Esophagus squamous epithelium (tissue), 5 donors: ENCODE measurements around the gene LRRC49. TPM values are rescaled to one million over a fixed set of nuclear protein-coding genes. Genes with fewer than 3 reads are reported as not detected.

Experiments used
- DNase-seq: peaks from one replicate; lab custom pipeline; 2025; lab: John Stamatoyannopoulos, UW
- H3K27ac ChIP-seq, 4 donors: fragments of 200-600 bp; sonication (generic); one replicate each; pipeline ENCODE4 v1.5.1; 2016 to 2019; ENCODE audit warnings: mild to moderate bottlenecking in 1 of 4
- H3K27me3 ChIP-seq, 4 donors: fragments of 200-600 bp; sonication (generic); 1 replicate in 3 of 4; 2 replicates in 1 of 4; pipeline versions ENCODE4 v1.5.1 to v1.6.0; 2017 to 2021; ENCODE audit warnings: antibody characterized with exemption in 1 of 4
- H3K36me3 ChIP-seq, 3 donors: fragments of 200-600 bp; sonication (generic); one replicate each; pipeline ENCODE4 v1.5.1; 2016 to 2019
- H3K4me1 ChIP-seq, 3 donors: fragments of 200-600 bp; sonication (generic); one replicate each; pipeline ENCODE4 v1.5.1; 2017 to 2019
- H3K4me3 ChIP-seq, 4 donors: fragments of 200-600 bp; sonication (generic); 1 replicate in 3 of 4; 2 replicates in 1 of 4; pipeline ENCODE4 v1.5.1; 2016 to 2019; ENCODE audit warnings: mild to moderate bottlenecking in 2 of 4, moderate library complexity in 1 of 4
- H3K9me3 ChIP-seq, 3 donors: fragments of 200-600 bp; sonication (generic); one replicate each; pipeline ENCODE4 v1.5.1; 2016 to 2019
- CTCF ChIP-seq, 6 experiments: fragments of 450-650 bp in 4 of 6; fragments of 200-600 bp in 2 of 6; sonication (generic) in 2 of 6; IDR thresholded peaks; one replicate each; pipeline ENCODE4 v1.5.1; 2016 to 2019; ENCODE audit warnings: antibody characterized with exemption in 6 of 6, mild to moderate bottlenecking in 4 of 6, moderate library complexity in 4 of 6
- POLR2A ChIP-seq, 4 donors: fragments of 450-650 bp; IDR thresholded peaks; one replicate each; pipeline ENCODE4 v1.6.1; 2017; ENCODE audit warnings: antibody characterized with exemption in 4 of 4, mild to moderate bottlenecking in 4 of 4, moderate library complexity in 3 of 4
- WGBS, 2 donors: methylation state at CpG; one replicate each; pipeline ENCODE4 v1.1.5; 2018; 5-methylcytosine and 5-hydroxymethylcytosine counted together
- intact Hi-C: fragments of 100-400 bp; cut with DNase I; formaldehyde crosslinking; loops from one replicate; pipeline ENCODE4 v1.15.0; 2022
- total RNA-seq, 4 donors: library from RNA; depleted of rRNA; stranded (reverse); fragments of >200 nt; gene quantifications; one replicate each; pipeline ENCODE4 v1.1.0, GENCODE V29; 2016
- donor health status: DM: yes; HTN: yes; CAD: no.

The LRRC49 gene
- total RNA-seq, 4 donors from 2014 or later: 0.34 to 5.5 (median 4.8) TPM

- Histone ChIP-seq H3K4me3 (no peak overlapping the region), H3K27ac (no peak overlapping the region), H3K4me1 (peaks cover 0 to 13% (median 0%) of the 10 kb centered on the region in 3 donors), H3K9me3 (no peaks in the 10 kb centered on the region), H3K36me3 (peaks cover 0 to 10% (median 0%) of the 10 kb centered on the region in 3 donors), H3K27me3 (no peaks in the 10 kb centered on the region)
- no peak for DNase-seq
- intact Hi-C loops: no loop called here
- no peak for TF ChIP-seq POLR2A (IDR thresholded peaks at IDR 0.05)
- no peak for TF ChIP-seq CTCF (IDR thresholded peaks at IDR 0.05)
- 80 to 100% methylated on average over 1 of the region's 1 CpG for WGBS, 2 donors
Observed at GRCh38 chr15:71051539-71051938, 158.9 kb downstream of the LRRC49 start.

- Histone ChIP-seq H3K27ac (no peak overlapping the region), H3K9me3 (no peaks in the 10 kb centered on the region), H3K4me1 (peaks cover 0 to 13% (median 0%) of the 10 kb centered on the region in 3 donors), H3K4me3 (no peak overlapping the region), H3K27me3 (no peaks in the 10 kb centered on the region), H3K36me3 (peaks cover 0 to 10% (median 0%) of the 10 kb centered on the region in 3 donors)
- TF ChIP-seq CTCF (IDR thresholded peaks at IDR 0.05) (no peak), POLR2A (IDR thresholded peaks at IDR 0.05) (no peak)
- intact Hi-C loops: no loop called here
- no peak for DNase-seq
- 79 to 81% methylated on average over 2 of the region's 2 CpGs for WGBS, 2 donors
Observed at GRCh38 chr15:71052356-71052755, 159.7 kb downstream of the LRRC49 start.

GRCh38 chr15:71054286-71054952 is 161.8 kb downstream of the LRRC49 start:
- no peak for TF ChIP-seq POLR2A (IDR thresholded peaks at IDR 0.05)
- TF ChIP-seq CTCF (IDR thresholded peaks at IDR 0.05): no peak
- DNase-seq: no peak
- Histone ChIP-seq H3K4me3 (no peak overlapping the region), H3K27me3 (no peaks in the 10 kb centered on the region), H3K9me3 (no peaks in the 10 kb centered on the region), H3K4me1 (peaks cover 0 to 13% (median 0%) of the 10 kb centered on the region in 3 donors), H3K27ac (no peak overlapping the region), H3K36me3 (peaks cover 0 to 7% (median 0%) of the 10 kb centered on the region in 3 donors)
- intact Hi-C loops: no loop called here
- WGBS, 2 donors: 40 to 55% methylated on average over 2 of the region's 2 CpGs

- no peaks in the 10 kb centered on the region for H3K9me3 ChIP-seq
- 33 to 42% methylated on average over 1 of the region's 1 CpG for WGBS, 2 donors
- no peak overlapping the region for H3K27ac ChIP-seq
- H3K36me3 ChIP-seq: no peaks in the 10 kb centered on the region
- H3K4me1 ChIP-seq: peaks cover 0 to 13% (median 0%) of the 10 kb centered on the region in 3 donors
- intact Hi-C loops: no loop called here
- no peak for DNase-seq
- TF ChIP-seq CTCF (IDR thresholded peaks at IDR 0.05) (no peak), POLR2A (IDR thresholded peaks at IDR 0.05) (no peak)
- H3K4me3 ChIP-seq: no peak overlapping the region
- H3K27me3 ChIP-seq: no peaks in the 10 kb centered on the region
Observed at GRCh38 chr15:71055461-71055860, 162.8 kb downstream of the LRRC49 start.

GRCh38 chr15:71056111-71056510 is 163.5 kb downstream of the LRRC49 start:
- Histone ChIP-seq H3K36me3 (no peaks in the 10 kb centered on the region), H3K27me3 (no peaks in the 10 kb centered on the region), H3K4me1 (peaks cover 0 to 13% (median 0%) of the 10 kb centered on the region in 3 donors), H3K27ac (no peak overlapping the region), H3K4me3 (no peak overlapping the region), H3K9me3 (no peaks in the 10 kb centered on the region)
- DNase-seq: no peak
- TF ChIP-seq CTCF (IDR thresholded peaks at IDR 0.05): no peak
- intact Hi-C loops: no loop called here
